Pancreas (tissue), 10 donors: ENCODE measurements around the gene COIL. TPM values are rescaled to one million over a fixed set of nuclear protein-coding genes. Genes with fewer than 3 reads are reported as not detected.

Source experiments
- ATAC-seq, 4 donors: fragments of 200-7000 bp; cut with Tn5 transposase; one replicate each; pipeline versions ENCODE4 v1.8.0 to v1.9.1; 2020; ENCODE audit warnings: mild to moderate bottlenecking in 4 of 4, moderate library complexity in 4 of 4
- DNase-seq, 6 donors: peaks; one replicate each; pipeline ENCODE4 v3.0.0-alpha.2; 2020
- FAIRE-seq: peaks from 2 replicates; lab custom pipeline; 2012; peaks lifted over from hg19 to GRCh38; lab: Jason Lieb, UNC
- H3K27ac ChIP-seq, 4 donors: fragments of 200-600 bp; sonication (generic); 1 replicate in 3 of 4; 2 replicates in 1 of 4; pipeline versions ENCODE4 v1.5.0 to v1.8.0; 2020
- H3K27me3 ChIP-seq, 4 donors: fragments of 200-600 bp; one replicate each; pipeline ENCODE4 v1.8.0; 2021
- H3K36me3 ChIP-seq, 3 donors: fragments of 200-600 bp; sonication (generic) in 1 of 3; one replicate each; pipeline versions ENCODE4 v1.5.0 to v1.8.0; 2020 to 2021
- H3K4me1 ChIP-seq, 3 donors: fragments of 200-600 bp; one replicate each; pipeline ENCODE4 v1.8.0; 2021
- H3K4me3 ChIP-seq, 4 donors: fragments of 200-600 bp; sonication (generic) in 2 of 4; one replicate each; pipeline versions ENCODE4 v1.5.0 to v1.8.0; 2020 to 2021
- H3K9me3 ChIP-seq, 4 donors: fragments of 200-600 bp; one replicate each; pipeline ENCODE4 v1.8.0; 2021
- WGBS, 2 donors: extraction: QIAGEN DNeasy Blood & Tissue Kit; methylation state at CpG; one replicate each; pipeline ENCODE4 v1.1.7; 2013; 5-methylcytosine and 5-hydroxymethylcytosine counted together
- intact Hi-C, 3 donors: fragments of 100-400 bp; cut with DNase I; formaldehyde crosslinking; loops; one replicate each; pipeline versions ENCODE4 v1.11.1 to v1.14.2; 2022
- polyA plus RNA-seq, 2 donors: library from polyadenylated mRNA; stranded (reverse); fragments of 200-250 nt; gene quantifications; one replicate each; pipeline ENCODE4 v1.2.3, GENCODE V29; 2013
- total RNA-seq, 6 donors: library from RNA; stranded (reverse); fragmentation: NEBNext Ultra II Directional in 4 of 6; extraction: Animal tissue kit (Norgen Biotek cat#: 25700) in 4 of 6; gene quantifications; one replicate each; pipeline versions ENCODE4 v1.2.1 to v1.2.4, GENCODE V29; 2021 to 2023
- TF ChIP-seq, protein P1 (sequence below), 4 donors: fragments of 200-600 bp; sonication (generic) in 3 of 4; IDR thresholded peaks; one replicate each; pipeline versions ENCODE4 v1.5.0 to v1.8.0; 2021; ENCODE audit warnings: antibody characterized with exemption in 4 of 4
- donor health status: healthy with polysubstance abuse.
- donor health status: DM: no; HTN: no; CAD: no; lungs with moderate emphysema.
- donor health status: DM: no; HTN: no; CAD: no.
- donor health status: control.
- donor health status: control.
- donor health status: Bipolar disorder and iron deficiency.
- donor health status: DM: yes; HTN: yes; CAD: no.
- donor health status: DM: no; HTN: no; CAD: no.
- donor health status: DM: no; HTN: no; CAD: no.
- donor health status: DM: yes; HTN: yes; CAD: no.

COIL gene
- total and polyA plus RNA-seq, 8 donors: 3.6 to 8.6 (median 6.3) TPM

DNA sequence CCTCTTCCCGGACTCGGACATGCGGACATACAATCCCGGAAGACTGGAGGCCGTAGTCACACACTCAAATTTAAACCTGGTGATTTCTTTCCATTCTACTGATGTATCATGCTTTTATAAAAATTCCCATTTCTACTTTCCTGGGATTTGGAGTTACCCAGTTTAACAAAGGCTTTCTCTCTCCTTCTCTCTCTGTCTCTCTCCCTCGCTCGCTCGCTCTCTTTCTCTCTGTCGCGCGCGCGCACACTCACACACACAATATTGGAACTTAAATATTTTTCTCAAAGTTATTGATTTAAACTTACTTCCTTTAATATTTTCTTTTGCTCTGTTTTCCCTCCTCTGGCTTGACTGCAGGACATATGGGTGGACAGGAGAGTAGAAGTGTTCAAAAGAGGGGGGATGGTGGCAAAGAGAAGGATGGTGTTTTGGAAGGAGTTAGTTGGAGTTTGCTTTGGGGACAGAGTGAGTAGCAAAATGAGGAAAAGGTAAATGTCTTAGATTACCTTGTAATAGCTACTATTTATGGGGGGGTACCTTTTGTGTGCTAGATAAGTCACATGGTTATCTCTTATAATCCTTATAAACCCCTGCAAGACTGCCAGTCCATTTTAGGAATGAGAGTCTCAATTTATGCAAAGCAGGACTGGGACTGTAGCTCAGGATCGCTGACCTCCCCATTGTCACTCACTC, 46.1 kb downstream of the COIL start:
- Histone ChIP-seq H3K9me3 (no peaks in the 10 kb centered on the region), H3K4me3 (peak overlapping the region; percentile 68 to 88 (median 84)), H3K36me3 (no peaks in the 10 kb centered on the region), H3K27me3 (no peaks in the 10 kb centered on the region), H3K4me1 (peaks cover 7 to 31% (median 12%) of the 10 kb centered on the region in 3 donors), H3K27ac (peak overlapping the region; percentile 78 to 96 (median 86))
- TF ChIP-seq, protein P1, sequence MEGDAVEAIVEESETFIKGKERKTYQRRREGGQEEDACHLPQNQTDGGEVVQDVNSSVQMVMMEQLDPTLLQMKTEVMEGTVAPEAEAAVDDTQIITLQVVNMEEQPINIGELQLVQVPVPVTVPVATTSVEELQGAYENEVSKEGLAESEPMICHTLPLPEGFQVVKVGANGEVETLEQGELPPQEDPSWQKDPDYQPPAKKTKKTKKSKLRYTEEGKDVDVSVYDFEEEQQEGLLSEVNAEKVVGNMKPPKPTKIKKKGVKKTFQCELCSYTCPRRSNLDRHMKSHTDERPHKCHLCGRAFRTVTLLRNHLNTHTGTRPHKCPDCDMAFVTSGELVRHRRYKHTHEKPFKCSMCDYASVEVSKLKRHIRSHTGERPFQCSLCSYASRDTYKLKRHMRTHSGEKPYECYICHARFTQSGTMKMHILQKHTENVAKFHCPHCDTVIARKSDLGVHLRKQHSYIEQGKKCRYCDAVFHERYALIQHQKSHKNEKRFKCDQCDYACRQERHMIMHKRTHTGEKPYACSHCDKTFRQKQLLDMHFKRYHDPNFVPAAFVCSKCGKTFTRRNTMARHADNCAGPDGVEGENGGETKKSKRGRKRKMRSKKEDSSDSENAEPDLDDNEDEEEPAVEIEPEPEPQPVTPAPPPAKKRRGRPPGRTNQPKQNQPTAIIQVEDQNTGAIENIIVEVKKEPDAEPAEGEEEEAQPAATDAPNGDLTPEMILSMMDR (IDR thresholded peaks at IDR 0.05): no peak
- peak; percentile 7 to 16 (median 12) for ATAC-seq
- FAIRE-seq: no peak
- WGBS, 2 donors: 6 to 7% methylated on average over 14 of the region's 14 CpGs
- intact Hi-C loops: no loop called here
- DNase-seq: no peak

DNA sequence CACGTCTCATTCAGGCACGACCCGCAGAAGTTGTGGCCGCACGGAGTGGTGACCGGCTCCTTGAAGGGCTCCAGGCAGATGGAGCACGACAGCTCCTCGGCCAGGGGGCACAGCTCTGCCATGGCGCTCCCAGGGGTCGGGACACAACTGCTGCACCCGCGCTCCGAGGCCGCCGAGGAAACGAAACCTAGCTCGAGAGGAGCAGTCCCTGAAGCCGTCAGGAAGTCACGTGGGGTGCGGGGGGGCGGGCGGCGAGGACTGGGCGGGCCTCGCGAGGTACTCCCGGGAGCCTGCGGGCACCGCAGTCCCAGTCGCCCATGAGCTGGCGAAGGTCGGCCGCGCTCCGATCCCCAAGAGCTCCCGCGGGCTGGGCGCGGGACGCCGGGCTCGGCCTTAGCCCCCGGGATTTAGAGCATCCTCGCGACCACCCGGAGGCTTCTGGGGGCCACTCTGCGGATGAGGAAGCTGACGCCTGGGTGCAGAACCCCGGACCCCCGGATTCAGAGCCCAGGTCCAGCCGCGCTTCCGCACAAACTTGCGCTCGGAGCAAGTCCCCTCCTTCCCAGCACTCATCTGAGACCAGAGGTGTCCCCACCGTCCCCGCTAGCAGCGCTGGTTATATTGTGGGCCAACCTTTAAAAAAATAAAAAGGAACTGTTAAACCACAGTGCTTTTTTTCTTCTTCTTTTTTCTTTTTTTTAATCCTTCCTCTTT, 46.8 kb downstream of the COIL start, which contains the start of gene TRIM25:
Gene TRIM25 (minus strand): TSS at position 183 of the 714 bp plus-strand sequence. CDS start 61 bp downstream, at position 122.
- Histone ChIP-seq H3K27ac (peak within 1 kb of the TSS; percentile 78 to 96 (median 86)), H3K36me3 (no peaks in the 10 kb centered on the region), H3K4me1 (peaks cover 7 to 31% (median 12%) of the 10 kb centered on the region in 3 donors), H3K27me3 (no peaks in the 10 kb centered on the region), H3K4me3 (peak within 1 kb of the TSS; percentile 68 to 88 (median 84)), H3K9me3 (no peaks in the 10 kb centered on the region)
- ATAC-seq (peak; percentile 92 to 97 (median 95)), DNase-seq (peak; percentile 90 to 94 (median 92)), FAIRE-seq (no peak)
- TF ChIP-seq, protein P1 (IDR thresholded peaks at IDR 0.05): no peak
- WGBS, 2 donors: 0% methylated on average over 58 of the region's 58 CpGs
- intact Hi-C loops: no loop called here

DNA sequence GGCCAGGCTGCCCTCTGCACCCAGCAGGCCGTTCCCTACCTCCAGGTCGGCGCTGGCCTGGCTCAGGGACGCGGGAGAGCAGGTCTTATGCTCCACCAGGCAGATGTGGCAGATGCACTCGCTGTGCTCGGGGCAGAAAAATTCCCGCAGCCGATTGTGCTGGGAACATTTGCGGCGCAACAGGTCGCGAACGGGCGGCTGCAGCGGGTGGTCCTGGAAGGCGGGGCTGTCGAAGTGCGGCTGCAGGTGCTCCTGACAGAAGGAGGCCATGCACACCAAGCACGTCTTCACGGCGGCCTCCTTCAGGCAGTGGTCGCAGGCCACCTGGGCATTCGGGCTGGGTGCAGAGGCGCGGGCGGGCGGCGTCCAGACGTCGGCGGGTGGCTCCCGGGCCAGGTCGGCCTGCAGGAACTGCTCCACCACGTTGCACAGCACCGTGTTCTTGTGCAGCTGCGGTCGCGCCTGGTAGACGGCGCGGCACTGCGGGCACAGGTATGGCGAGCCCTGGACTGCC, 47.4 kb downstream of the COIL start:
- Histone ChIP-seq H3K27me3 (no peaks in the 10 kb centered on the region), H3K9me3 (no peaks in the 10 kb centered on the region), H3K36me3 (no peaks in the 10 kb centered on the region), H3K4me1 (peaks cover 7 to 31% (median 12%) of the 10 kb centered on the region in 3 donors), H3K27ac (peak overlapping the region; percentile 78 to 96 (median 86)), H3K4me3 (peak overlapping the region; percentile 68 to 88 (median 84))
- 0% methylated on average over 44 of the region's 44 CpGs for whole genome bisulfite sequencing, 2 donors
- ATAC-seq (peak; percentile 59 to 69 (median 63)), DNase-seq (peak in 3 of 6 donors; percentile 34 to 81 (median 76)), FAIRE-seq (no peak)
- TF ChIP-seq, protein P1 (IDR thresholded peaks at IDR 0.05): no peak
- intact Hi-C loops: no loop called here

DNA sequence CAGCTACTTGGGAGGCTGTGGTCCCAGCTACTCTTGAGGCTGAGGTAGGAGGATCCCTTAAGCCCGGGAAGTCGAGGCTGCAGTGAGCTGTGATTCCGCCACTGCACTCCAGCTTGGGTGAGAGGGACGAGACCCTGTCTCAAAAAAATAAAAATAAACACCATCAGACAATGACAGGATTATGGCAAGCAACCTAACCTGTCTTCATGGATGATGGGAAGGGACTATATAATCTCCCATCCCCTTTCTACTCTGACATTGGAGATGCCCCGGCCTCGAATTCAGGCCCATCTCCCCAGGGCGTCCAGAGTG, 47.9 kb downstream of the COIL start:
- no peaks in the 10 kb centered on the region for H3K36me3 ChIP-seq
- intact Hi-C loops: no loop called here

More for the DNA sequence above, 47.9 kb downstream of the COIL start:
- Histone ChIP-seq H3K27ac (peak overlapping the region in 2 of 4 donors; percentile 78 to 82), H3K27me3 (no peaks in the 10 kb centered on the region), H3K9me3 (no peaks in the 10 kb centered on the region), H3K4me1 (peaks cover 7 to 31% (median 12%) of the 10 kb centered on the region in 3 donors), H3K4me3 (peak overlapping the region; percentile 68 to 88 (median 84))
- no peak for DNase-seq
- no peak for ATAC-seq
- no peak for FAIRE-seq
- TF ChIP-seq, protein P1 (IDR thresholded peaks at IDR 0.05): no peak
- 16 to 17% methylated on average over 7 of the region's 7 CpGs for WGBS, 2 donors
